A673 (cell line): ENCODE data around the gene ENHO. TPM values are rescaled to one million over a fixed set of nuclear protein-coding genes. Genes with fewer than 3 reads are reported as not detected.

Experiments
- BruUV-seq: library from RNA; stranded (reverse); fragments of 400-500 nt; replicated peaks from 2 replicates; lab custom pipeline; 2021; lab: Mats Ljungman, UMichigan
- CTCF ChIA-PET: fragments of 300-600 bp; sonication (Branson Sonifier 250); formaldehyde crosslinking; loops from one replicate; lab custom pipeline; 2022; ENCODE audit warnings: antibody characterized with exemption; lab: Charles Lee
- POLR2A ChIA-PET: fragments of 300-600 bp; sonication (Branson Sonifier 250); formaldehyde crosslinking; loops from one replicate; lab custom pipeline; 2022; ENCODE audit warnings: antibody characterized with exemption; ENCODE audit not compliant: low non-redundant PET; lab: Charles Lee
- DNase-seq: peaks from one replicate; pipeline ENCODE4 v3.0.0-alpha.2; 2015; ENCODE audit warnings: low spot score
- H3K27ac ChIP-seq: fragments of 200-600 bp; sonication (generic); 2 replicates; pipeline ENCODE4 v1.5.1; 2016; ENCODE audit warnings: mixed run types, low read depth, mild to moderate bottlenecking, mixed read lengths, antibody characterized with exemption, low read length; ENCODE audit not compliant: poor library complexity, severe bottlenecking
- H3K27me3 ChIP-seq: fragments of 200-600 bp; sonication (generic); replicated peaks from 2 replicates; pipeline ENCODE4 v1.6.1; 2017; ENCODE audit warnings: mixed run types, low read depth, mild to moderate bottlenecking, mixed read lengths, antibody characterized with exemption, low read length; ENCODE audit not compliant: insufficient read depth, poor library complexity
- H3K36me3 ChIP-seq: fragments of 200-600 bp; sonication (generic); 2 replicates; pipeline ENCODE4 v1.6.1; 2016; ENCODE audit warnings: mixed run types, mild to moderate bottlenecking, mixed read lengths, antibody characterized with exemption, low read length; ENCODE audit not compliant: insufficient read depth, poor library complexity, severe bottlenecking
- H3K4me1 ChIP-seq: fragments of 200-600 bp; sonication (generic); 2 replicates; pipeline ENCODE4 v1.6.1; 2017; ENCODE audit warnings: mixed run types, mild to moderate bottlenecking, mixed read lengths, antibody characterized with exemption, low read length; ENCODE audit not compliant: insufficient read depth, poor library complexity, severe bottlenecking
- H3K4me3 ChIP-seq: fragments of 200-600 bp; sonication (generic); 2 replicates; pipeline ENCODE4 v1.5.1; 2016; ENCODE audit warnings: low read depth, mixed run types, mild to moderate bottlenecking, mixed read lengths, low read length; ENCODE audit not compliant: poor library complexity, severe bottlenecking
- H3K9me3 ChIP-seq: fragments of 200-600 bp; sonication (generic); 2 replicates; pipeline ENCODE4 v1.6.1; 2016; ENCODE audit warnings: mixed run types, low read depth, mild to moderate bottlenecking, mixed read lengths, antibody characterized with exemption, low read length; ENCODE audit not compliant: poor library complexity, severe bottlenecking
- CTCF ChIP-seq: fragments of 300-800, 200-600 bp; sonication (generic); conservative IDR thresholded peaks from 2 replicates; pipeline ENCODE4 v1.5.1; 2017; ENCODE audit warnings: low read depth, mild to moderate bottlenecking, antibody characterized with exemption, low read length, moderate library complexity, mixed read lengths
- EZH2 ChIP-seq: fragments of 200-600 bp; sonication (generic); IDR thresholded peaks from 2 replicates; pipeline ENCODE4 v1.6.1; 2017; ENCODE audit warnings: borderline replicate concordance, low read depth, mild to moderate bottlenecking, mixed read lengths, antibody characterized with exemption, low read length; ENCODE audit not compliant: poor library complexity, severe bottlenecking
- intact Hi-C: fragments of 100-400 bp; cut with micrococcal nuclease; formaldehyde crosslinking; loops from one replicate; pipeline ENCODE4 v1.10.0; 2022; ENCODE audit not compliant: unreplicated experiment
- total RNA-seq: library from RNA; stranded (reverse); gene quantifications from 2 replicates; pipeline ENCODE4 v1.2.3, GENCODE V29; 2021

The ENHO gene
- total RNA-seq, 1 experiment from 2014 or later: 1.2 TPM

GRCh38 chr9:34513567-34514214 is 9.1 kb downstream of the ENHO start:
- POLR2A ChIA-PET: no interaction called here
- TF ChIP-seq CTCF (no peak), EZH2 (no peak)
- peak; percentile 86 for DNase-seq

DNA sequence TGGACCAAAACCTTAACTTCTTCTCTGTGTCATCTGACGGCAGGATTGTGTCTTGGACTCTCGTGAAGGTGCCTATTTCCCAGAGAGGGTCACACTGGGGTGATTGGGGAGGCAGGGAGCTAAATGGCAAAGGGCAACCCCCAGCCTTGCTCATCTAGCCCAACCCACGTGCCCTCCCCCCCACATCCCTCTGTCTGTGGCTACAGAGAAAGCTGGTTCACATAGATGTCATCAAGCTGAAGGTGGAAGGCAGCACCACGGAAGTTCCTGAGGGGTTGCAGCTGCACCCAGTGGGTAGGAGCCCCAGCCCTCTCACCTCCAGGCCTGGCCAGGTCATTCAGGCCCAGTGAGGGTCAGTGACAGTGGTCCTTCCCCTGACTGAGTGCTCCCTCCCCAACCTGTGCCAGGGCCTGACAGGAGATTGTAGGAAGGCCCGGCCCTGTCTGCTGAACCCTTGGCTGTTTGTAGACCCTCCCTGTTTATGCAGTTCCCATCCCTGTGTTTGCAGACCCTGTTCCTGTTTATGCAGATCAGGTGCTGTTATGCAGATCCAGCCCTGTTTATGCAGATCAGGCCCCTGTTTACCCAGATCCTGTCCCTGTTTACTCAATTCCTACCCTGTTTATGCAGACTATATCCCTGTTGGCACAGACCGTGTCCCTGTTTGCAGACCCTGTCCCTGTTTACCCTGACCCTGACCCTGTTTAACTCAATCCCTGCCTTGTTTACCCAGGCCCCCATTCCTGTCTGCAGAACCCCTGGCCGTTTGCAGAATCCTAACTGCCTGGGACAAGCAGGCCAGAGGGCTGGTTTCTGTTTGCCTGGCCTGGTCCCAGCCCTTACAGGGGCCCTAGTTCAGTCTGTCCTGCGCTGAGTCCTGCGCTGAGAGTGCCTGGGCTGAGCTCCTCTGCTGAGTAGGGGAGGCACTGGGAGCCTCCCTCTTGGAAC is 10.4 kb downstream of the ENHO start:
- no peaks in the 10 kb centered on the region for H3K36me3 ChIP-seq
- no peak for TF ChIP-seq CTCF
- TF ChIP-seq EZH2: no peak
- DNase-seq: no peak
- H3K27ac ChIP-seq: peak overlapping the region; percentile 9
- no TSS peak for BruUV-seq
- CTCF ChIA-PET: interaction anchor here (1.1 kb wide), 1 partner anchor 109 kb away, joined by 5 read pairs; no protein-coding TSS in a partner anchor
- no peak overlapping the region for H3K4me3 ChIP-seq
- no peaks in the 10 kb centered on the region for H3K27me3 ChIP-seq
- peaks cover 16% of the 10 kb centered on the region for H3K4me1 ChIP-seq
- H3K9me3 ChIP-seq: no peaks in the 10 kb centered on the region
- intact Hi-C loops: no loop called here
- POLR2A ChIA-PET: interaction anchor here (0.6 kb wide), 1 partner anchor 92 kb away, joined by 5 read pairs; no protein-coding TSS in a partner anchor

More at GRCh38 chr9:34513567-34514214, 9.1 kb downstream of the ENHO start:
- no peak overlapping the region for H3K27ac ChIP-seq
- no peaks in the 10 kb centered on the region for H3K27me3 ChIP-seq
- H3K9me3 ChIP-seq: no peaks in the 10 kb centered on the region
- H3K4me3 ChIP-seq: no peak overlapping the region
- peaks cover 16% of the 10 kb centered on the region for H3K4me1 ChIP-seq
- no TSS peak for BruUV-seq
- H3K36me3 ChIP-seq: no peaks in the 10 kb centered on the region
- CTCF ChIA-PET: interaction anchor here (1.1 kb wide), 1 partner anchor 110 kb away, joined by 5 read pairs; no protein-coding TSS in a partner anchor
- intact Hi-C loops: no loop called here
